Measurements from ENCODE around the gene TDRD1.

DNA sequence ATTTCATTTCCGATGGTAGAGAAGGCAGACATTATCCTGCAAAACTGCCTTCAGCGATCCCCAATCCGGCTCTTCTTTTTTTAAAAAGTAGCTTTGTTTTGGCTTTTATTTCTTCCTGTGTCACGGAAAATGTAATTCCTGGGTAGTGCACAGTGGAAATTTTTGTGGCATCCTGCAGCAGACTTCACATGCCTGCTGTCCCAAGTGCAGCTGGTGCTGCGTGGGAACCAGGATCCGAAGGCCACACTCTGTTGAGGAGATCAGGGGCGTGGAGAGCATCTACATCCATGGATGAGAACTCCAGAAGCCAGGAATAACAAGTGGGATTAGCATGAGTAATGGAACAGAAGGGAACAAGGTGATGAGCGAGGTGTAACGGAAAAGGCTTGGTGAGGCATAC is 64.5 kb downstream of the TDRD1 start:
- TF ChIP-seq GATA2 (IDR thresholded peaks at IDR 0.05; ENCODE audit: low read depth, low read length) (no peak), GATA3 (IDR thresholded peaks at IDR 0.05; ENCODE audit: low read depth, low read length) (no peak)

Measured in SH-SY5Y (cell line).